NT2/D1 (cell line): ENCODE results near the gene FAM151A.

Experiments
- SUZ12 ChIP-seq: IDR thresholded peaks from 2 replicates; pipeline ENCODE4 v1.6.1; 2011; ENCODE audit not compliant: insufficient read length, insufficient read depth; ENCODE audit errors: extremely low read depth
- YY1 ChIP-seq: IDR thresholded peaks from 2 replicates; pipeline ENCODE4 v1.6.1; 2011; ENCODE audit not compliant: insufficient read length, insufficient read depth
- ZNF274 ChIP-seq: IDR thresholded peaks from 2 replicates; pipeline ENCODE4 v1.6.1; 2011; ENCODE audit warnings: mild to moderate bottlenecking, low read depth, low read length

- TF ChIP-seq SUZ12 (no peak), ZNF274 (no peak), YY1 (no peak)
Measured at GRCh38 chr1:54572542-54572850, 50.8 kb downstream of the FAM151A start.
